RWPE1 (cell line): ENCODE measurements around the gene CERS4.
"Not testable (repeated sequence)": the region's sequence is repeated elsewhere in the genome, so short reads cannot be mapped to it uniquely, and the experiment has no call there.

ENCODE experiments used
- CTCF ChIA-PET: fragments of 350-600 bp; sonication (Branson Sonifier 250); formaldehyde crosslinking; extraction: SDS; loops from one replicate; lab custom pipeline; 2021; lab: Yijun Ruan, JAX
- POLR2A ChIA-PET: fragments of 400-600 bp; formaldehyde crosslinking; extraction: SDS; loops from one replicate; lab custom pipeline; 2020; ENCODE audit warnings: antibody characterized with exemption; ENCODE audit not compliant: low non-redundant PET; lab: Yijun Ruan, JAX
- DNase-seq: peaks from one replicate; pipeline ENCODE4 v3.0.0; 2012; ENCODE audit warnings: low spot score
- H3K27ac ChIP-seq: fragments of 450-650 bp; 2 replicates; pipeline ENCODE4 v1.5.1; 2017
- CTCF ChIP-seq: fragments of 450-650 bp; conservative IDR thresholded peaks from 2 replicates; pipeline ENCODE4 v1.5.1; 2017; ENCODE audit warnings: low read depth, mild to moderate bottlenecking

CERS4 gene

GRCh38 chr19:8196271-8196927 is 12.8 kb upstream of the CERS4 start:
- POLR2A ChIA-PET = interaction anchor here (0.6 kb wide), 1 partner anchor 217 kb away, joined by 3 read pairs; no protein-coding TSS in a partner anchor
- no peak overlapping the region for H3K27ac ChIP-seq
- DNase-seq = no peak

GRCh38 chr19:8203288-8204120 is 5.7 kb upstream of the CERS4 start:
- DNase-seq, POLR2A ChIA-PET, H3K27ac ChIP-seq: not testable (repeated sequence)
- CTCF ChIA-PET = interaction anchor here (0.5 to 0.9 kb wide), 2 partner anchors 37 to 45 kb away, joined by 3 read pairs; no protein-coding TSS in a partner anchor

More at GRCh38 chr19:8196271-8196927, 12.8 kb upstream of the CERS4 start:
- CTCF ChIA-PET = interaction anchor here (0.6 to 1.3 kb wide), 3 partner anchors 21 to 1697 kb away, joined by 3 to 4 read pairs (median 3); no protein-coding TSS in a partner anchor
- TF ChIP-seq CTCF = no peak

- ChIA-PET POLR2A (no interaction called here), CTCF (no interaction called here)
- H3K27ac ChIP-seq = no peak overlapping the region
- DNase-seq = no peak
- TF ChIP-seq CTCF = no peak
These were observed 4.2 kb upstream of the CERS4 start for GRCh38 chr19:8204961-8205360.

GRCh38 chr19:8206147-8207087 is 2.8 kb upstream of the CERS4 start:
- CTCF ChIA-PET = interaction anchor here (0.5 to 0.7 kb wide), 3 partner anchors 41 to 62 kb away, joined by 3 read pairs; no protein-coding TSS in a partner anchor
- H3K27ac ChIP-seq = no peak overlapping the region
- POLR2A ChIA-PET = interaction anchor here (0.7 kb wide), 1 partner anchor 419 kb away, joined by 8 read pairs; no protein-coding TSS in a partner anchor
- no peak for DNase-seq
- TF ChIP-seq CTCF = no peak

- CTCF ChIA-PET = interaction anchor here (0.6 kb wide), 1 partner anchor 34 kb away, joined by 3 read pairs; no protein-coding TSS in a partner anchor
These were observed 1.8 kb upstream of the CERS4 start for GRCh38 chr19:8207326-8207725.

GRCh38 chr19:8208119-8208921 is 850 bp upstream of the CERS4 start:
- no peak for TF ChIP-seq CTCF
- peak overlapping the region; percentile 73 for H3K27ac ChIP-seq
- POLR2A ChIA-PET = no interaction called here
- no peak for DNase-seq
- CTCF ChIA-PET = no interaction called here

More at GRCh38 chr19:8207326-8207725, 1.8 kb upstream of the CERS4 start:
- POLR2A ChIA-PET, H3K27ac ChIP-seq, DNase-seq: not testable (repeated sequence)
